Heart right ventricle (tissue), 16 donors: ENCODE measurements around the gene EVI5L. TPM values are rescaled to one million over a fixed set of nuclear protein-coding genes. Genes with fewer than 3 reads are reported as not detected.
"Not testable (repeated sequence)": the region's sequence is repeated elsewhere in the genome, so short reads cannot be mapped to it uniquely, and the experiment has no call there.

Experiments
- ATAC-seq, 8 donors: fragments of 200-7000 bp; cut with Tn5 transposase; one replicate each; pipeline ENCODE4 v1.9.1; 2020; ENCODE audit warnings: mild to moderate bottlenecking in 8 of 8, moderate library complexity in 8 of 8, moderate number of reproducible peaks in 1 of 8
- DNase-seq, 2 donors: peaks; one replicate each; pipeline ENCODE4 v3.0.0-alpha.2; 2020
- H3K27ac ChIP-seq, 10 donors: fragments of 200-600 bp; sonication (generic) in 2 of 10; one replicate each; pipeline versions ENCODE4 v1.5.0 to v1.8.0; 2020 to 2022; ENCODE audit warnings: mild to moderate bottlenecking in 3 of 10
- H3K27me3 ChIP-seq, 7 donors: fragments of 200-600 bp; one replicate each; pipeline ENCODE4 v1.8.0; 2021 to 2022; ENCODE audit warnings: mild to moderate bottlenecking in 2 of 7
- H3K36me3 ChIP-seq, 9 donors: fragments of 200-600 bp; sonication (generic) in 1 of 9; one replicate each; pipeline versions ENCODE4 v1.5.0 to v1.8.0; 2020 to 2022; ENCODE audit warnings: mild to moderate bottlenecking in 2 of 9
- H3K4me1 ChIP-seq, 9 donors: fragments of 200-600 bp; sonication (generic) in 1 of 9; one replicate each; pipeline versions ENCODE4 v1.5.0 to v1.8.0; 2020 to 2022; ENCODE audit warnings: mild to moderate bottlenecking in 4 of 9
- H3K4me3 ChIP-seq, 10 donors: fragments of 200-600 bp; sonication (generic) in 2 of 10; one replicate each; pipeline versions ENCODE4 v1.5.0 to v1.8.0; 2020 to 2022; ENCODE audit warnings: mild to moderate bottlenecking in 7 of 10, moderate library complexity in 2 of 10
- H3K9me3 ChIP-seq, 11 donors: fragments of 200-600 bp in 10 of 11; sonication (generic) in 2 of 11; one replicate each; pipeline versions ENCODE4 v1.5.0 to v1.8.0; 2013 to 2022; ENCODE audit warnings: mild to moderate bottlenecking in 2 of 11, control low read depth in 1 of 11, moderate library complexity in 1 of 11
- WGBS, 2 donors: extraction: QIAGEN DNeasy Blood & Tissue Kit; methylation state at CpG; one replicate each; pipeline ENCODE4 v1.1.7; 2013; ENCODE audit warnings: inconsistent platforms in 1 of 2; 5-methylcytosine and 5-hydroxymethylcytosine counted together
- intact Hi-C, 10 donors: fragments of 100-400 bp; cut with DNase I; formaldehyde crosslinking; loops; one replicate each; pipeline versions ENCODE4 v1.11.1 to v1.14.2; 2022
- polyA plus RNA-seq, 2 donors: library from polyadenylated mRNA; stranded (reverse); fragments of 200-250 nt; gene quantifications; one replicate each; pipeline ENCODE4 v1.2.3, GENCODE V29; 2013
- total RNA-seq, 10 donors: library from RNA; stranded (reverse); fragmentation: NEBNext Ultra II Directional in 3 of 10; extraction: Animal tissue kit (Norgen Biotek cat#: 25700) in 3 of 10; gene quantifications; one replicate each; pipeline versions ENCODE4 v1.2.1 to v1.2.4, GENCODE V29; 2021 to 2023
- TF ChIP-seq, protein P1 (sequence below), 9 donors: fragments of 200-600 bp; sonication (generic) in 2 of 9; IDR thresholded peaks; one replicate each; pipeline versions ENCODE4 v1.5.0 to v1.8.0; 2021 to 2022; ENCODE audit warnings: antibody characterized with exemption in 9 of 9, mild to moderate bottlenecking in 5 of 9, moderate library complexity in 1 of 9
- donor health status: Arrhythmogenic right ventricular cardiomyopathy.
- donor health status: ischemic (EF 13 %, LVEDD 7.1; RV severe dilation, severe dysfunction).
- donor health status: healthy with polysubstance abuse.
- donor health status: DM: no; HTN: yes; CAD: no.
- donor health status: DM: no; HTN: no; CAD: no.
- donor health status: ischemic (EF 25% LVEDD 6.9; RV normal size, moderate dysfunction).
- donor health status: ischemic (EF 25% LVEDD 5.7; RV mildly dilated, moderate dysfunction).
- donor health status: healthy.
- donor health status: DM: yes; HTN: yes; CAD: no.
- donor health status: Ischemic cardiomyopathy.
- donor health status: ischemic (EF 35%, LVEDD 5.7; RV mildly dilated, moderate dysfunction).
- donor health status: nonischemic (EF 11% LVEDD 7.7; RV severe dilation, severe dysfunction).
- donor health status: DM: yes; HTN: yes; CAD: no.
- donor health status: PGD.
- donor health status: ischemic (EF 29% LVEDD 5.4; RV normal size, mild dysfunction).
- donor health status: nonischemic (EF 23%, LVEDD 6.1; RV moderate dilation, normal function).

EVI5L gene
- total and polyA plus RNA-seq, 12 donors, result 12.9 to 26.3 (median 20.3) TPM

DNA sequence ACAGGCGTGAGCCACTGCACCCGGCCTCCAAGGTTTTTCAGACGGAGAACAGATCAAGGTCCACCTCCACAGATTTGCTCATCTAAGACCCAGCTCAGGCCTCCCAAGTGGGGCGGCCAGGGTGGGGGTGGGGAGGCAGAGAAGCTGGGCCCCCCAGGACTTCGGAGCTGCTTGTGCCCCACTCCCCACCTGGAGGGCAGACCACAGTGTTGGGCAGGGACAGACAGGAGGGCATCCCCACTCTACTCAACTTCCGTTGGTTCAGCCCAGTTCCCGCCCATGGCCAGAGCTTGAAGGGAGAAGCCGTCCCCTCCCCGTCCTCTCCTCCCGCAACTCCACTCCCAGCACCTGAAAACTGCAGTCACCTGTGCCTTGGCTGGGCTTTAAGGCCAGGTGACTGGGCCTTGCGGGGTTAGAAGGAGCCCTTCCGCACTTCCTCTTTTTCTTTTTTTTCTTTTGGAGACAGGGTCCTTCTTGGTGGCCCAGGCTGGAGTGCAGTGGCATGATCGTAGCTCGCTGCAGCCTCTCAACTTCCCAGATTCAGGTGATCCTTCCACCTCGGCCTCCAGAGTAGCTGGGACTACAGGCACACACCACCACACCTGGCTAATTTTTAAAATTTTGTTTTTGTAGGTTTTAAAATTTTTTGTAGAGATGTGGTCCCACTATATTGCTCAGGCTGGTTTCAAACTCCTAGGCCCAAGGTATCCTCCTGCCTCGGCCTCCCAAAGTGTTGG, 57.6 kb downstream of the EVI5L start:
- no peak overlapping the region for H3K27ac ChIP-seq
- H3K27me3 ChIP-seq, result peaks cover 0 to 32% (median 27%) of the 10 kb centered on the region in 7 donors
- DNase-seq, result no peak
- 81 to 85% methylated on average over 16 of the region's 16 CpGs for WGBS, 2 donors
- TF ChIP-seq, protein P1, sequence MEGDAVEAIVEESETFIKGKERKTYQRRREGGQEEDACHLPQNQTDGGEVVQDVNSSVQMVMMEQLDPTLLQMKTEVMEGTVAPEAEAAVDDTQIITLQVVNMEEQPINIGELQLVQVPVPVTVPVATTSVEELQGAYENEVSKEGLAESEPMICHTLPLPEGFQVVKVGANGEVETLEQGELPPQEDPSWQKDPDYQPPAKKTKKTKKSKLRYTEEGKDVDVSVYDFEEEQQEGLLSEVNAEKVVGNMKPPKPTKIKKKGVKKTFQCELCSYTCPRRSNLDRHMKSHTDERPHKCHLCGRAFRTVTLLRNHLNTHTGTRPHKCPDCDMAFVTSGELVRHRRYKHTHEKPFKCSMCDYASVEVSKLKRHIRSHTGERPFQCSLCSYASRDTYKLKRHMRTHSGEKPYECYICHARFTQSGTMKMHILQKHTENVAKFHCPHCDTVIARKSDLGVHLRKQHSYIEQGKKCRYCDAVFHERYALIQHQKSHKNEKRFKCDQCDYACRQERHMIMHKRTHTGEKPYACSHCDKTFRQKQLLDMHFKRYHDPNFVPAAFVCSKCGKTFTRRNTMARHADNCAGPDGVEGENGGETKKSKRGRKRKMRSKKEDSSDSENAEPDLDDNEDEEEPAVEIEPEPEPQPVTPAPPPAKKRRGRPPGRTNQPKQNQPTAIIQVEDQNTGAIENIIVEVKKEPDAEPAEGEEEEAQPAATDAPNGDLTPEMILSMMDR (IDR thresholded peaks at IDR 0.05), result no peak
- peak overlapping the region in 2 of 10 donors; percentile 30 to 47 for H3K4me3 ChIP-seq
- H3K36me3 ChIP-seq, result no peaks in the 10 kb centered on the region
- peaks cover 0 to 8% (median 3%) of the 10 kb centered on the region in 9 donors for H3K4me1 ChIP-seq
- no peaks in the 10 kb centered on the region for H3K9me3 ChIP-seq
- no peak for ATAC-seq
- intact Hi-C loops, result no loop called here

DNA sequence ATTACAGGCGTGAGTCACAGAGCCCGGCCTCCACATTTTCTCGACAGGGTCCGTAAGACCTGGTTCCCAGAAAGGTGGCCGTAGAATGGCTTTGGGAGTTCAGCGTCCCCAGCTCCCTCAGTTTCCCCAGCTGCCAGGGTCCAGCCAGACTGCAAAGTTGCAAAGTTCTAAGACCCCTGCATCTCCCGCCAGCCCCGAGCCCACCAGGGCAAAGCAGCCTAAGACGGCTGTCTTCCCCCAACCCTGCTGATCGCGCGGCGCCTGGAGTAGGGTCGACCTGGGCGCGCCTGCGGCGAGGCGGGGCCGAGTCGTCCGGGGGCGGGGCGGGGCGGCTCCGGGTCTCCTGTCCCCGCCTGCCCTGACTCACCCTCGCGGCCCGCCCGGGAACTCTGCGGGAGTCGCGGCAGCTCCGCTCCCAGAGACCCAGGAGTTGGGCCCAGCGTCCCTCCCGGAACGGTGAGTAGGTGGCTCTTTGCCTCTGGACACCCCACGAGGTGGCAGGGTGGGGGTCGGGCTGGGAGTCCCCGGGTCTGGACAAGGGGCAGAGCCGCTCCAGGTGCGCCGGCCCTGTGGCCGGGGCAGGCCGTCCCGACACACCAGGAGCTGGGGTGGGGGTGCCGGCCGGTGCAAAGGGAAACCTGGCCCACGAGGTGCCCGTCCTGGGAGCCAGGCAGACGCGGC, 58.3 kb downstream of the EVI5L start, which contains the start of gene LRRC8E:
Gene LRRC8E (plus strand): TSS at position 366 of the 681 bp plus-strand sequence. CDS start 7,094 bp downstream, outside the sequence.
- peak within 1 kb of the TSS in 9 of 10 donors; percentile 19 to 51 (median 43) for H3K4me3 ChIP-seq
- peaks cover 0 to 38% (median 29%) of the 10 kb centered on the region in 7 donors for H3K27me3 ChIP-seq
- H3K4me1 ChIP-seq, result peaks cover 0 to 8% (median 3%) of the 10 kb centered on the region in 9 donors
- H3K9me3 ChIP-seq, result no peaks in the 10 kb centered on the region
- H3K36me3 ChIP-seq, result no peaks in the 10 kb centered on the region
- ATAC-seq (peak; percentile 56 to 92 (median 69)), DNase-seq (no peak)
- 9% methylated on average over 53 of the region's 53 CpGs for WGBS, 2 donors
- TF ChIP-seq, protein P1 (IDR thresholded peaks at IDR 0.05), result no peak
- intact Hi-C loops, result no loop called here
- no peak within 1 kb of the TSS for H3K27ac ChIP-seq

DNA sequence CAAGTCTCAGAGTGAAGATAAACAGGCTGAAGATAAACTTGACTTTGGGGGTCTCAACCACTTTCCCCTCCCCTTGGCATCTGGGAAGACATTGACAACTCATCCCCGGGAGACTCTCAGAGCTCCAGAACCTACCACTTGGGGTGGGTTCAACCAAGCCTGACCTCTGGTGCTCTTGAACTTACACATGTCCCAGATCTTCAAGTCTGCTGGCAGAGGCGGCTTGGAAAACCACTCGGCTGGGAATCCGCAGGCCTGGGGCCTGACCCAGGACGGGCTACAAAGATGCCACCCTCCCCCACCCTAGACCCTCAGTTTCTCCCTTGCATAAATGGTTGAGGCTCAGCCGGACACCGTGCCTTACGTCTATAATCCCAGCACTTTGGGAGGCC, 58.8 kb downstream of the EVI5L start:
- intact Hi-C loops, result no loop called here
- no peak for ATAC-seq
- peaks cover 0 to 8% (median 3%) of the 10 kb centered on the region in 9 donors for H3K4me1 ChIP-seq
- no peaks in the 10 kb centered on the region for H3K9me3 ChIP-seq
- 73 to 76% methylated on average over 8 of the region's 8 CpGs for WGBS, 2 donors
- H3K4me3 ChIP-seq, result peak overlapping the region in 8 of 10 donors; percentile 30 to 51 (median 44)
- H3K27me3 ChIP-seq, result peaks cover 0 to 41% (median 34%) of the 10 kb centered on the region in 7 donors
- DNase-seq, result no peak
- TF ChIP-seq, protein P1 (IDR thresholded peaks at IDR 0.05), result no peak
- no peak overlapping the region for H3K27ac ChIP-seq
- H3K36me3 ChIP-seq, result no peaks in the 10 kb centered on the region

DNA sequence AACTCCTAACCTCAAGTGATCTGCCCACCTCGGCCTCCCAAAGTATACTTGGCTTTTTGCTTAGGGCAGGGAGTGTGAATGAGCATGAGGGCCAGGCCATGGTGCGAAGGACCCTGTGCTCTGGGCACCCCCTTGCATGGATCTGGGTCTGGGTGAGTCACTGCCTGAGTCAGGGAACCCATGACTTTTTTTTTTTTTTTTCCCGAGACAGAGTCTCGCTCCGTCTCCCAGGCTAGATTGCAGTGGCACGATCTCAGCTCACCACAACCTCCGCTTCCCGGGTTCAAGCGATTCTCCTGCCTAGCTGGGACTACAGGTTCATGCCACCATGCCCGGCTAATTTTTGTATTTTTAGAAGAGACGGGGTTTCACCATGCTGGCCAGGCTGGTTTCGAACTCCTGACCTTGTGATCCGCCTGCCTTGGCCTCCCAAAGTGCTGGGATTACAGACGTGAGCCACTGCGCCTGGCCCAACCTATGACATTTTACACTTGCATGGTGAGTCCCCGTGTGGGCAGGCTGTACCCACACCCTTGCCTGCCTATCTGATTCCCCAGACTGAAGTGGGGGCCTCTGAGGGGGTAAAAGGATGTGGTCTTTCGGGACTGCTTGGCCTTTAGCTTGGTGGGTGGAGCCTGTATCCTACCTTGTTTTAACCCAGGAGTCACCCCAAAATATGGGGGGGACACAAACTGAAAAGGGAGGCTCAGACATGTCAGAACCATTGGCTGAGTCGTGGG, 63.5 kb downstream of the EVI5L start:
- H3K4me3 ChIP-seq, DNase-seq, intact Hi-C loops, ATAC-seq, H3K36me3 ChIP-seq, H3K4me1 ChIP-seq, H3K9me3 ChIP-seq, H3K27ac ChIP-seq: not testable (repeated sequence)
- H3K27me3 ChIP-seq, result peaks cover 0 to 45% (median 30%) of the 10 kb centered on the region in 7 donors
- WGBS, 2 donors, result 83 to 86% methylated on average over 18 of the region's 18 CpGs
